Liver (tissue), 9 donors: ENCODE data around the gene LRRD1. TPM values are rescaled to one million over a fixed set of nuclear protein-coding genes. Genes with fewer than 3 reads are reported as not detected.

Experiments
- DNase-seq: peaks from one replicate; pipeline ENCODE4 v3.0.0-alpha.2; 2017; ENCODE audit warnings: low spot score
- H3K27ac ChIP-seq, 2 donors: one replicate each; pipeline ENCODE4 v1.7.0; 2013; ENCODE audit warnings: inconsistent platforms in 2 of 2, low read length in 2 of 2, control low read depth in 1 of 2, low read depth in 1 of 2, mild to moderate bottlenecking in 1 of 2
- H3K27me3 ChIP-seq, 4 donors: one replicate each; pipeline versions ENCODE4 v1.6.1 to v1.7.0; 2013; ENCODE audit warnings: low read length in 3 of 4, inconsistent platforms in 1 of 4, mild to moderate bottlenecking in 1 of 4, moderate library complexity in 1 of 4; ENCODE audit not compliant: control insufficient read depth in 4 of 4, insufficient read depth in 4 of 4
- H3K36me3 ChIP-seq, 4 donors: one replicate each; pipeline versions ENCODE4 v1.6.1 to v1.7.0; 2013; ENCODE audit warnings: low read length in 3 of 4, mild to moderate bottlenecking in 3 of 4, low read depth in 1 of 4, moderate library complexity in 1 of 4; ENCODE audit not compliant: control insufficient read depth in 4 of 4, insufficient read depth in 3 of 4
- H3K4me1 ChIP-seq, 4 donors: one replicate each; pipeline versions ENCODE4 v1.6.1 to v1.7.0; 2013; ENCODE audit warnings: low read length in 3 of 4, mild to moderate bottlenecking in 3 of 4, moderate library complexity in 1 of 4; ENCODE audit not compliant: control insufficient read depth in 4 of 4, insufficient read depth in 4 of 4
- H3K4me3 ChIP-seq, 3 donors: one replicate each; pipeline versions ENCODE4 v1.6.1 to v1.7.0; 2013; ENCODE audit warnings: low read length in 3 of 3, control low read depth in 1 of 3, low read depth in 1 of 3, mild to moderate bottlenecking in 1 of 3
- H3K9ac ChIP-seq, 2 donors: one replicate each; pipeline ENCODE4 v1.7.0; 2013; ENCODE audit warnings: low read length in 2 of 2, mild to moderate bottlenecking in 2 of 2, moderate library complexity in 2 of 2, control low read depth in 1 of 2, low read depth in 1 of 2
- H3K9me3 ChIP-seq, 4 donors: one replicate each; pipeline versions ENCODE4 v1.6.1 to v1.7.0; 2013; ENCODE audit warnings: low read length in 3 of 4; ENCODE audit not compliant: control insufficient read depth in 4 of 4
- EGR1 ChIP-seq, 2 donors: IDR thresholded peaks; 2 replicates each; pipeline ENCODE4 v1.6.1; 2016 to 2018; ENCODE audit warnings: antibody characterized with exemption in 2 of 2, low read depth in 2 of 2
- FOXA1 ChIP-seq: IDR thresholded peaks from 2 replicates; pipeline ENCODE4 v1.6.1; 2016; ENCODE audit warnings: antibody characterized with exemption
- GABPA ChIP-seq, 2 donors: IDR thresholded peaks in 1 of 2; conservative IDR thresholded peaks in 1 of 2; 2 replicates each; pipeline ENCODE4 v1.6.1; 2016; ENCODE audit warnings: antibody characterized with exemption in 2 of 2, mild to moderate bottlenecking in 1 of 2, moderate library complexity in 1 of 2
- HNF4A ChIP-seq, 2 donors: conservative IDR thresholded peaks; 2 replicates each; pipeline ENCODE4 v1.6.1; 2016; ENCODE audit warnings: antibody characterized with exemption in 2 of 2, mild to moderate bottlenecking in 2 of 2
- HNF4G ChIP-seq: IDR thresholded peaks from 2 replicates; pipeline ENCODE4 v1.6.1; 2016; ENCODE audit warnings: antibody characterized with exemption
- JUND ChIP-seq, 2 donors: IDR thresholded peaks; 2 replicates each; pipeline ENCODE4 v1.6.1; 2016; ENCODE audit warnings: antibody characterized with exemption in 2 of 2
- MAX ChIP-seq: IDR thresholded peaks from 2 replicates; pipeline ENCODE4 v1.6.1; 2016; ENCODE audit warnings: antibody characterized with exemption
- NR2F2 ChIP-seq: IDR thresholded peaks from 2 replicates; pipeline ENCODE4 v1.6.1; 2016; ENCODE audit warnings: antibody characterized with exemption
- RAD21 ChIP-seq, 2 donors: IDR thresholded peaks; 2 replicates each; pipeline ENCODE4 v1.6.1; 2016; ENCODE audit warnings: antibody characterized with exemption in 2 of 2, mild to moderate bottlenecking in 2 of 2
- REST ChIP-seq: IDR thresholded peaks from 2 replicates; pipeline ENCODE4 v1.6.1; 2016; ENCODE audit warnings: antibody characterized with exemption, mild to moderate bottlenecking
- RXRA ChIP-seq, 2 donors: IDR thresholded peaks; 2 replicates each; pipeline ENCODE4 v1.6.1; 2017 to 2018; ENCODE audit warnings: antibody characterized with exemption in 2 of 2, mild to moderate bottlenecking in 1 of 2
- SP1 ChIP-seq: IDR thresholded peaks from 2 replicates; pipeline ENCODE4 v1.6.1; 2018; ENCODE audit warnings: antibody characterized with exemption, mild to moderate bottlenecking
- TAF1 ChIP-seq: conservative IDR thresholded peaks from 2 replicates; pipeline ENCODE4 v1.6.1; 2016; ENCODE audit warnings: antibody characterized with exemption, mild to moderate bottlenecking
- YY1 ChIP-seq: IDR thresholded peaks from 2 replicates; pipeline ENCODE4 v1.6.1; 2016; ENCODE audit warnings: antibody characterized with exemption, mild to moderate bottlenecking
- ZBTB33 ChIP-seq: IDR thresholded peaks from 2 replicates; pipeline ENCODE4 v1.6.1; 2016; ENCODE audit warnings: antibody characterized with exemption
- WGBS: extraction: QIAGEN DNeasy Blood & Tissue Kit; methylation state at CpG from one replicate; pipeline ENCODE4 v1.1.7; 2013; 5-methylcytosine and 5-hydroxymethylcytosine counted together
- polyA plus RNA-seq, 2 donors: library from polyadenylated mRNA; stranded (reverse) in 1 of 2; unstranded in 1 of 2; fragments of 200-250 nt in 1 of 2; fragments of >200 nt in 1 of 2; fragmentation: Nextera tagmentation in 1 of 2; extraction: Ambion mirVana in 1 of 2; gene quantifications; one replicate each; pipeline versions ENCODE4 v1.2.1 to v1.2.3, GENCODE V29; 2013 to 2015
- total RNA-seq, 2 donors: library from RNA; depleted of rRNA; stranded (reverse); fragments of >200 nt; gene quantifications; one replicate each; pipeline ENCODE4 v1.2.3, GENCODE V29; 2014
- TF ChIP-seq, protein P1 (sequence below): fragments of 150-350 bp; IDR thresholded peaks from 2 replicates; pipeline ENCODE4 v1.5.1; 2017; ENCODE audit warnings: improper control_type of control experiment, low read depth, low read length; ENCODE audit not compliant: missing input control
- TF ChIP-seq, protein P2 (sequence below): IDR thresholded peaks from 2 replicates; pipeline ENCODE4 v1.6.1; 2016; ENCODE audit warnings: antibody characterized with exemption
- donor health status: healthy.
- donor health status: healthy.
- donor health status: healthy.
- donor health status: healthy.
- donor health status: healthy.

Gene LRRD1
- total and polyA plus RNA-seq, 4 donors, result not detected

GRCh38 chr7:92205987-92206386 lies 27.0 kb upstream of the LRRD1 start (continued):
- TF ChIP-seq JUND (IDR thresholded peaks at IDR 0.05), result no peak
- TF ChIP-seq ZBTB33, result no peak

GRCh38 chr7:92200791-92201190 lies 21.8 kb upstream of the LRRD1 start:
- TF ChIP-seq RXRA (IDR thresholded peaks at IDR 0.05), result no peak
- no peak for TF ChIP-seq NR2F2
- TF ChIP-seq RAD21 (IDR thresholded peaks at IDR 0.05), result no peak
- TF ChIP-seq HNF4G, result no peak
- TF ChIP-seq REST, result no peak
- no peak for TF ChIP-seq JUND (IDR thresholded peaks at IDR 0.05)
- TF ChIP-seq, protein P1, sequence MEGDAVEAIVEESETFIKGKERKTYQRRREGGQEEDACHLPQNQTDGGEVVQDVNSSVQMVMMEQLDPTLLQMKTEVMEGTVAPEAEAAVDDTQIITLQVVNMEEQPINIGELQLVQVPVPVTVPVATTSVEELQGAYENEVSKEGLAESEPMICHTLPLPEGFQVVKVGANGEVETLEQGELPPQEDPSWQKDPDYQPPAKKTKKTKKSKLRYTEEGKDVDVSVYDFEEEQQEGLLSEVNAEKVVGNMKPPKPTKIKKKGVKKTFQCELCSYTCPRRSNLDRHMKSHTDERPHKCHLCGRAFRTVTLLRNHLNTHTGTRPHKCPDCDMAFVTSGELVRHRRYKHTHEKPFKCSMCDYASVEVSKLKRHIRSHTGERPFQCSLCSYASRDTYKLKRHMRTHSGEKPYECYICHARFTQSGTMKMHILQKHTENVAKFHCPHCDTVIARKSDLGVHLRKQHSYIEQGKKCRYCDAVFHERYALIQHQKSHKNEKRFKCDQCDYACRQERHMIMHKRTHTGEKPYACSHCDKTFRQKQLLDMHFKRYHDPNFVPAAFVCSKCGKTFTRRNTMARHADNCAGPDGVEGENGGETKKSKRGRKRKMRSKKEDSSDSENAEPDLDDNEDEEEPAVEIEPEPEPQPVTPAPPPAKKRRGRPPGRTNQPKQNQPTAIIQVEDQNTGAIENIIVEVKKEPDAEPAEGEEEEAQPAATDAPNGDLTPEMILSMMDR, result no peak
- no peak for TF ChIP-seq HNF4A (conservative IDR thresholded peaks at IDR 0.05)
- no peak for TF ChIP-seq MAX
- TF ChIP-seq GABPA (IDR thresholded peaks at IDR 0.05 in 1 of 2, conservative IDR thresholded peaks at IDR 0.05 in 1 of 2), result no peak
- TF ChIP-seq, protein P2, sequence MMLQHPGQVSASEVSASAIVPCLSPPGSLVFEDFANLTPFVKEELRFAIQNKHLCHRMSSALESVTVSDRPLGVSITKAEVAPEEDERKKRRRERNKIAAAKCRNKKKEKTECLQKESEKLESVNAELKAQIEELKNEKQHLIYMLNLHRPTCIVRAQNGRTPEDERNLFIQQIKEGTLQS, result no peak
- TF ChIP-seq ZBTB33, result no peak
- no peak for TF ChIP-seq FOXA1
- TF ChIP-seq SP1, result no peak
- TF ChIP-seq EGR1 (IDR thresholded peaks at IDR 0.05; ENCODE audit: low read depth in 2 of 2), result no peak
- no peak for TF ChIP-seq YY1
- no peak for TF ChIP-seq TAF1
- no peak overlapping the region for H3K27ac ChIP-seq
- H3K4me3 ChIP-seq, result no peak overlapping the region
- H3K9ac ChIP-seq, result no peak overlapping the region
- H3K36me3 ChIP-seq, result peaks cover 4 to 28% (median 22%) of the 10 kb centered on the region in 4 donors
- WGBS, result 96% methylated on average over 1 of the region's 1 CpG
- DNase-seq, result no peak
- H3K27me3 ChIP-seq, result no peaks in the 10 kb centered on the region
- no peaks in the 10 kb centered on the region for H3K9me3 ChIP-seq
- no peaks in the 10 kb centered on the region for H3K4me1 ChIP-seq
